Osteocyte (in vitro differentiated cells): ENCODE measurements around the gene CFAP46. TPM values are rescaled to one million over a fixed set of nuclear protein-coding genes. Genes with fewer than 3 reads are reported as not detected.
"Not testable (repeated sequence)": the region's sequence is repeated elsewhere in the genome, so short reads cannot be mapped to it uniquely, and the experiment has no call there.

Experiments used
- DNase-seq: peaks from one replicate; pipeline ENCODE4 v3.0.0; 2021; ENCODE audit warnings: mixed read lengths; ENCODE audit not compliant: unreplicated experiment; ENCODE audit errors: extremely low spot score
- H3K27ac Mint-ChIP-seq: one replicate; pipeline ENCODE4 v1.8.0; 2021; ENCODE audit warnings: mild to moderate bottlenecking, mixed read lengths; ENCODE audit not compliant: unreplicated experiment
- H3K27me3 Mint-ChIP-seq: one replicate; pipeline ENCODE4 v1.8.0; 2021; ENCODE audit warnings: mixed read lengths; ENCODE audit not compliant: unreplicated experiment
- H3K36me3 Mint-ChIP-seq: one replicate; pipeline ENCODE4 v1.8.0; 2021; ENCODE audit warnings: mixed read lengths; ENCODE audit not compliant: unreplicated experiment
- H3K4me1 Mint-ChIP-seq: one replicate; pipeline ENCODE4 v1.8.0; 2021; ENCODE audit warnings: mixed read lengths; ENCODE audit not compliant: unreplicated experiment
- H3K4me3 Mint-ChIP-seq: one replicate; pipeline ENCODE4 v1.8.0; 2021; ENCODE audit warnings: mild to moderate bottlenecking, moderate library complexity, mixed read lengths; ENCODE audit not compliant: unreplicated experiment
- H3K9me3 Mint-ChIP-seq: one replicate; pipeline ENCODE4 v1.8.0; 2021; ENCODE audit warnings: mixed read lengths; ENCODE audit not compliant: unreplicated experiment
- total RNA-seq: library from RNA; stranded (reverse); gene quantifications from 2 replicates; pipeline ENCODE4 v1.2.1, GENCODE V29; 2021
- TF ChIP-seq, protein P1 (sequence below): fragments of 200-600 bp; sonication (generic); IDR thresholded peaks from 2 replicates; pipeline ENCODE4 v1.5.0; 2021; ENCODE audit warnings: antibody characterized with exemption, mild to moderate bottlenecking, moderate library complexity

Gene CFAP46
- total RNA-seq, 1 donor from 2014 or later: 0.56 TPM

DNA sequence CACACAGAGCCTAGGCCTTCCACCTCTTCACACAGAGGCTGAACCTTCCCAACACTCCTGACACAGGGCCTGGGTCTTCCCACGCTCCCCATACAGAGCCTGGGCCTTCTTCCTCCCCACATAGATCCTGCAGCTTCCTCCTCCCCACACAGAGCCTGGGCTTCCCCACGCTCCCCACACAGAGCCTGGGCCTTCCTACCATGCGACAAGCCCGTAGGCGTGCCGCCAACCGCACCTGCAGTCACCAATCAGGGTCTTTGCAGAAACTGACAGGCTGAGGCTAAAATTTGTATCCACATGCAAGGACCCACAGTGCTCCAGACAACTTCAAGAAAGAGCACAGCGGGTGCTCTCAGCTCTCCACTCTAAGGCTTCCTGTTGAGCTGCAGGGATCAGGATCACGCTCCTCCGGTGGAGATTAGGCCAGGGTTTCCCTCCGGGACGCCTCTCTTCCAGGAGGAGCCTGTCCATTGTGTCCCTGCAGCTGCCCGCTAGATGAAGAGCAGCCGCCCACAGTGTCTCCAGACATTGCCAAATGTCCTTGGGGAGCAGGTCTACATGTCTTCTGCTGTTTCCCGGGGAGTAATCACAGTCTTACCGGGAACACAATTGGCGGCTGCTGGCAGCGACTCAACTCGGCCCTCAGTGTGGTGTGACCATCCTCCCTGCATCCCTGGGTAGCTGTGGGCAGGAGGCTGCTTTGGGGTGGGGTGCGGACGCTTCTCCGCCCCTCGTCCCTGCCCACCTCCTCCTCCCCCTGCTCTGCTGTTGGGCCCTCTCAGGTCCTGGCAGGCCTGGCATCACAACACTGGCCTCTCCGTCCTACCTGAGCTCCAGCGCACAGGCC, 9.7 kb downstream of the CFAP46 start:
- Mint-ChIP-seq H3K9me3 (no peaks in the 10 kb centered on the region), H3K4me3 (no peak overlapping the region), H3K27me3 (no peaks in the 10 kb centered on the region), H3K4me1 (no peaks in the 10 kb centered on the region), H3K36me3 (no peaks in the 10 kb centered on the region), H3K27ac (no peak overlapping the region)
- TF ChIP-seq, protein P1, sequence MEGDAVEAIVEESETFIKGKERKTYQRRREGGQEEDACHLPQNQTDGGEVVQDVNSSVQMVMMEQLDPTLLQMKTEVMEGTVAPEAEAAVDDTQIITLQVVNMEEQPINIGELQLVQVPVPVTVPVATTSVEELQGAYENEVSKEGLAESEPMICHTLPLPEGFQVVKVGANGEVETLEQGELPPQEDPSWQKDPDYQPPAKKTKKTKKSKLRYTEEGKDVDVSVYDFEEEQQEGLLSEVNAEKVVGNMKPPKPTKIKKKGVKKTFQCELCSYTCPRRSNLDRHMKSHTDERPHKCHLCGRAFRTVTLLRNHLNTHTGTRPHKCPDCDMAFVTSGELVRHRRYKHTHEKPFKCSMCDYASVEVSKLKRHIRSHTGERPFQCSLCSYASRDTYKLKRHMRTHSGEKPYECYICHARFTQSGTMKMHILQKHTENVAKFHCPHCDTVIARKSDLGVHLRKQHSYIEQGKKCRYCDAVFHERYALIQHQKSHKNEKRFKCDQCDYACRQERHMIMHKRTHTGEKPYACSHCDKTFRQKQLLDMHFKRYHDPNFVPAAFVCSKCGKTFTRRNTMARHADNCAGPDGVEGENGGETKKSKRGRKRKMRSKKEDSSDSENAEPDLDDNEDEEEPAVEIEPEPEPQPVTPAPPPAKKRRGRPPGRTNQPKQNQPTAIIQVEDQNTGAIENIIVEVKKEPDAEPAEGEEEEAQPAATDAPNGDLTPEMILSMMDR: no peak
- DNase-seq: no peak

GRCh38 chr10:132931258-132932250, 10.8 kb downstream of the CFAP46 start:
- not testable (repeated sequence) for H3K9me3 Mint-ChIP-seq, H3K27me3 Mint-ChIP-seq, H3K36me3 Mint-ChIP-seq, H3K4me3 Mint-ChIP-seq, H3K27ac Mint-ChIP-seq, H3K4me1 Mint-ChIP-seq, DNase-seq

DNA sequence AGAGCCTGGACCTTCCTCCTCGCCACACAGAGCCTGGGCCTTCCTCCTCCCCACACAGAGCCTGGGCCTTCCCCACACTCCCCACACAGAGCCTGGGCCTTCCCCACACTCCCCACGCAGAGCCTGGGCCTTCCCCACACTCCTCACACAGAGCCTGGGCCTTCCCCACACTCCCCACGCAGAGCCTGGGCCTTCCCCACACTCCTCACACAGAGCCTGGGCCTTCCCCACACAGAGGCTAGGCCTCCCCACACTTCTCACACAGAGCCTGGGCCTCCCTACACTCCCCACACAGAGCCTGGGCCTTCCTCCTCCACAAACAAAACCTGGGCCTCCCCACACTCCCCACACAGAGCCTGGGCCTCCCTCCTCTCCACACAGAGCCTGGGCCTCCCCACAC, 11.7 kb downstream of the CFAP46 start:
- H3K9me3 Mint-ChIP-seq, H3K4me1 Mint-ChIP-seq, H3K36me3 Mint-ChIP-seq: not testable (repeated sequence)

GRCh38 chr10:132929953-132930548, 12.3 kb downstream of the CFAP46 start:
- Mint-ChIP-seq H3K4me1 (no peaks in the 10 kb centered on the region), H3K9me3 (no peaks in the 10 kb centered on the region), H3K27ac (no peak overlapping the region), H3K27me3 (no peaks in the 10 kb centered on the region), H3K36me3 (no peaks in the 10 kb centered on the region), H3K4me3 (no peak overlapping the region)
- TF ChIP-seq, protein P1: no peak
- DNase-seq: no peak

More for the DNA sequence above, 11.7 kb downstream of the CFAP46 start:
- H3K27ac Mint-ChIP-seq, H3K27me3 Mint-ChIP-seq, DNase-seq, H3K4me3 Mint-ChIP-seq: not testable (repeated sequence)

DNA sequence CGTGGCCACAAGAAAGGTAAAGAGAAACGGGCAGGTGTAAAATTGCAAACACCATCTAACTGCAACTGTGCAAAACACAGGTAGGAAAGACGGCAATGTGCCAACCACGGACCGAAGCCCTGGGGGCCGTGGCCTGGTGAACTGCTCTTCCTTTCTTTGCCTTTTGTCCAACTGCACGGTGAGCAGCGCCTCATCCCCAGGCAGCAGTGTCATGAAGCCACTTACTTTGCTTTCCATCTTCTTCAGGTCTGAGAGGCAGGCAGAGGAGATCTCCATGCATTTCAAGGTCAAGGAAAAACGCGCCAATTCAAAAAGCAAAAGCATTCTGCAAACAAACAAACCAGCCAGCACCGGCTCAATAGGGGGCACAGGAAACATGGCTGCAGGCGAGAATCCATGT, 12.9 kb downstream of the CFAP46 start:
- no peak for DNase-seq
- TF ChIP-seq, protein P1: no peak
- Mint-ChIP-seq H3K27me3 (no peaks in the 10 kb centered on the region), H3K9me3 (no peaks in the 10 kb centered on the region), H3K4me3 (no peak overlapping the region), H3K4me1 (no peaks in the 10 kb centered on the region), H3K36me3 (no peaks in the 10 kb centered on the region), H3K27ac (no peak overlapping the region)
